ENCODE data around the gene LLGL1. TPM values are rescaled to one million over a fixed set of nuclear protein-coding genes. Genes with fewer than 3 reads are reported as not detected.

The LLGL1 gene
- total RNA-seq, 1 donor from 2014 or later: 70.5 TPM

- Histone ChIP-seq H3K79me2 (ENCODE audit: low read depth) (peaks cover 56% of the 10 kb centered on the region), H3F3A (ENCODE audit: low read depth) (peaks cover 25% of the 10 kb centered on the region), H3K4me1 (peaks cover 41% of the 10 kb centered on the region), H3K9me3 (ENCODE audit: low read depth) (no peaks in the 10 kb centered on the region), H2AFZ (replicated peaks) (no peak overlapping the region), H3K27ac (peak overlapping the region; percentile 64), H3K4me3 (peak overlapping the region; percentile 72), H3K27me3 (no peaks in the 10 kb centered on the region), H4K20me1 (ENCODE audit: low read depth) (peaks cover 56% of the 10 kb centered on the region), H3K4me2 (peak overlapping the region; percentile 92), H3K36me3 (no peaks in the 10 kb centered on the region), H3K9ac (peak overlapping the region; percentile 3)
- peak; percentile 68 for DNase-seq (ENCODE audit: low spot score)
- H3K27me3 Mint-ChIP-seq (ENCODE audit: insufficient read depth, low read depth): peaks cover 6% of the 10 kb centered on the region
- peaks cover 26% of the 10 kb centered on the region for H3K36me3 Mint-ChIP-seq
- peak overlapping the region; percentile 97 for H3K4me3 Mint-ChIP-seq
- peak; percentile 4 for TF ChIP-seq EZH2phosphoT487 (IDR thresholded peaks at IDR 0.05)
- no peak for TF ChIP-seq EZH2 (IDR thresholded peaks at IDR 0.05)
- H3K27ac Mint-ChIP-seq: no peak overlapping the region
- H3K4me1 Mint-ChIP-seq: peaks cover 70% of the 10 kb centered on the region
- no peaks in the 10 kb centered on the region for H3K9me3 Mint-ChIP-seq
Measured at GRCh38 chr17:18184143-18185031, 41.0 kb upstream of the LLGL1 start.

DNA sequence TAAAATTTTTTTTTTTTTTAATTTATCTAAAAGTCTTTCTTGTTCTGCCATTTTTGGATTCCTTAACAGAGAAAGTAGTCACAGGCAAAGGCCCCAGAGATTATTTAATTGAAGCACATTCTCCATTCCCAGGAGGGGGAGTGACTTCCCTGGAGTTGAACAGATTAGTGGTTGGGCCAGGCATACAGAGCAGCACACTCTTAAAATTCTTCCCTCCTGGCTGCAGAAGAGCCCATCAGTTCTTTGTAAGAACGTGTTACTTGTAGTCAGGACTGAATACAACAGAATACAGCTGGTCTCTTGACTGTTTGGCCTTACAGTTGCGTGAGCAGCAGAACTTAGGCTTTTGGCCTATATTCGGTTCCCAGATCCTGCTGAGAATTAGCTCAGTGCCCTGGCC, 40.0 kb upstream of the LLGL1 start:
- DNase-seq (ENCODE audit: low spot score): peak; percentile 55
- Histone ChIP-seq H3K79me2 (ENCODE audit: low read depth) (peaks cover 66% of the 10 kb centered on the region), H3K9me3 (ENCODE audit: low read depth) (no peaks in the 10 kb centered on the region), H3K27me3 (no peaks in the 10 kb centered on the region), H3K4me2 (peak overlapping the region; percentile 92), H3K27ac (no peak overlapping the region), H2AFZ (replicated peaks) (no peak overlapping the region), H3K4me1 (peaks cover 34% of the 10 kb centered on the region), H3F3A (ENCODE audit: low read depth) (peaks cover 25% of the 10 kb centered on the region), H3K9ac (peak overlapping the region; percentile 42), H3K36me3 (no peaks in the 10 kb centered on the region), H4K20me1 (ENCODE audit: low read depth) (peaks cover 66% of the 10 kb centered on the region), H3K4me3 (peak overlapping the region; percentile 72)
- Mint-ChIP-seq H3K4me1 (peaks cover 67% of the 10 kb centered on the region), H3K27me3 (ENCODE audit: insufficient read depth, low read depth) (peaks cover 6% of the 10 kb centered on the region), H3K27ac (no peak overlapping the region), H3K4me3 (peak overlapping the region; percentile 97), H3K9me3 (no peaks in the 10 kb centered on the region), H3K36me3 (peaks cover 33% of the 10 kb centered on the region)
- TF ChIP-seq, protein P1, sequence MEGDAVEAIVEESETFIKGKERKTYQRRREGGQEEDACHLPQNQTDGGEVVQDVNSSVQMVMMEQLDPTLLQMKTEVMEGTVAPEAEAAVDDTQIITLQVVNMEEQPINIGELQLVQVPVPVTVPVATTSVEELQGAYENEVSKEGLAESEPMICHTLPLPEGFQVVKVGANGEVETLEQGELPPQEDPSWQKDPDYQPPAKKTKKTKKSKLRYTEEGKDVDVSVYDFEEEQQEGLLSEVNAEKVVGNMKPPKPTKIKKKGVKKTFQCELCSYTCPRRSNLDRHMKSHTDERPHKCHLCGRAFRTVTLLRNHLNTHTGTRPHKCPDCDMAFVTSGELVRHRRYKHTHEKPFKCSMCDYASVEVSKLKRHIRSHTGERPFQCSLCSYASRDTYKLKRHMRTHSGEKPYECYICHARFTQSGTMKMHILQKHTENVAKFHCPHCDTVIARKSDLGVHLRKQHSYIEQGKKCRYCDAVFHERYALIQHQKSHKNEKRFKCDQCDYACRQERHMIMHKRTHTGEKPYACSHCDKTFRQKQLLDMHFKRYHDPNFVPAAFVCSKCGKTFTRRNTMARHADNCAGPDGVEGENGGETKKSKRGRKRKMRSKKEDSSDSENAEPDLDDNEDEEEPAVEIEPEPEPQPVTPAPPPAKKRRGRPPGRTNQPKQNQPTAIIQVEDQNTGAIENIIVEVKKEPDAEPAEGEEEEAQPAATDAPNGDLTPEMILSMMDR (IDR thresholded peaks at IDR 0.05): no peak
- TF ChIP-seq EZH2 (IDR thresholded peaks at IDR 0.05): no peak
- no peak for TF ChIP-seq EZH2phosphoT487 (IDR thresholded peaks at IDR 0.05)

DNA sequence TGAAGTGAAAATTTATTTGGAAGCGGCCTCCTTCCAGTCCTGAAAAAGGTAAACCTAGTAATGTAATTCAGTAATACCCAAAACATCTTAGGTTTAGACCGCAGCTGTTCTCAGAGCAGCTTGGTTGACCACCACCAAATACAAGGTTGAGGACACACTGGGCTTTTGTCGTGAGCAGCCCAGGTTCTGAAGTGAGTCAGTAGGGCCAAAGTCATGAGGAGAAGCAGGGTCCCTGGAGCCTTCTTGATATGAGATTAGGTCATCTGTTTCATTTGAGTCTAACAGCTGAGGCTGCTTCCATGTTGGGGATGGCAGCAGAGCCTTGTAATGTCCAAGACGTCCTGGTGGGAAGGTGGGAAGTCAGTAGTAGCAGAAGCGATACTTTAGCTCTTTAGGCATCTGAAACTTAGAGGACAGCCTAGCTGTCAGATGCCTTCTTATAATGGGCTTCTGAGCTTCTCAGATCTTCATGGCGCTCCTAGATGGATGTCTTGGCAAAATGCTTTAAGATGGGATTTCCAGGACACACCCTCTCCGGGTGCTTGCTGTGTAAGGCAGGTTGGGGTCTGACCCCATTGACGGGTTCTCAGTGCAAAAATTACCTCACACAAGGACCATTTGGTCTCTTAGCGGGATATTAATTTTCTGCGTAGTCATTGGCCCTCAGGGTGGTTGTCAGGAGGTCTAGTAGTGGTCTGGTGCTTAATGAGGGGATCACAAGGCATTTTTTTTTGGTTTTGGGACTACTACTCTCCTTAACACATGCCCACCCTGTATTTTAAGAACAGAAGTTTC, 39.4 kb upstream of the LLGL1 start:
- H3K9ac ChIP-seq: peak overlapping the region; percentile 42

More for the DNA sequence above, 39.4 kb upstream of the LLGL1 start:
- H3K9me3 Mint-ChIP-seq: no peaks in the 10 kb centered on the region
- Histone ChIP-seq H3K79me2 (ENCODE audit: low read depth) (peaks cover 72% of the 10 kb centered on the region), H3K36me3 (no peaks in the 10 kb centered on the region), H3K27me3 (no peaks in the 10 kb centered on the region), H4K20me1 (ENCODE audit: low read depth) (peaks cover 72% of the 10 kb centered on the region), H3K4me2 (peak overlapping the region; percentile 92), H3K4me3 (peak overlapping the region; percentile 72), H3F3A (ENCODE audit: low read depth) (peaks cover 25% of the 10 kb centered on the region), H3K9me3 (ENCODE audit: low read depth) (no peaks in the 10 kb centered on the region), H3K27ac (no peak overlapping the region), H2AFZ (replicated peaks) (no peak overlapping the region), H3K4me1 (peaks cover 34% of the 10 kb centered on the region)
- no peak for DNase-seq (ENCODE audit: low spot score)
- H3K27ac Mint-ChIP-seq: no peak overlapping the region
- peaks cover 36% of the 10 kb centered on the region for H3K36me3 Mint-ChIP-seq
- peaks cover 67% of the 10 kb centered on the region for H3K4me1 Mint-ChIP-seq
- H3K27me3 Mint-ChIP-seq (ENCODE audit: insufficient read depth, low read depth): peaks cover 6% of the 10 kb centered on the region
- TF ChIP-seq, protein P1 (IDR thresholded peaks at IDR 0.05): no peak
- no peak for TF ChIP-seq EZH2phosphoT487 (IDR thresholded peaks at IDR 0.05)
- no peak for TF ChIP-seq EZH2 (IDR thresholded peaks at IDR 0.05)
- peak overlapping the region; percentile 97 for H3K4me3 Mint-ChIP-seq
